Parathyroid adenoma (tissue), 2 donors: ENCODE data around the gene EXOC4.

Source experiments
- H2AFZ ChIP-seq: fragments of 300-600 bp; sonication (generic); one replicate; pipeline ENCODE4 v1.7.0; 2017; ENCODE audit warnings: antibody characterized with exemption, mild to moderate bottlenecking
- H3K27ac ChIP-seq: fragments of 300-600 bp; sonication (generic); one replicate; pipeline ENCODE4 v1.7.0; 2017
- H3K27me3 ChIP-seq: fragments of 300-600 bp; sonication (generic); one replicate; pipeline ENCODE4 v1.7.0; 2017; ENCODE audit warnings: low read length; ENCODE audit not compliant: control insufficient read depth, insufficient read depth
- H3K36me3 ChIP-seq: fragments of 300-600 bp; sonication (generic); one replicate; pipeline ENCODE4 v1.7.0; 2017; ENCODE audit warnings: low read length; ENCODE audit not compliant: control insufficient read depth, insufficient read depth
- H3K4me1 ChIP-seq: fragments of 300-600 bp; sonication (generic); one replicate; pipeline ENCODE4 v1.7.0; 2017; ENCODE audit warnings: control low read depth
- H3K4me2 ChIP-seq: fragments of 300-600 bp; sonication (generic); one replicate; pipeline ENCODE4 v1.7.0; 2017; ENCODE audit warnings: low read length
- H3K4me3 ChIP-seq: fragments of 300-600 bp; sonication (generic); one replicate; pipeline ENCODE4 v1.7.0; 2017; ENCODE audit warnings: low read depth, low read length
- H3K79me2 ChIP-seq: fragments of 300-600 bp; sonication (generic); one replicate; pipeline ENCODE4 v1.7.0; 2017; ENCODE audit warnings: control low read depth
- H3K9ac ChIP-seq: fragments of 300-600 bp; sonication (generic); one replicate; pipeline ENCODE4 v1.7.0; 2017; ENCODE audit warnings: mild to moderate bottlenecking
- H3K9me3 ChIP-seq: fragments of 300-600 bp; sonication (generic); one replicate; pipeline ENCODE4 v1.7.0; 2017; ENCODE audit warnings: low read length; ENCODE audit not compliant: control insufficient read depth
- CTCF ChIP-seq: fragments of 300-600 bp; sonication (generic); IDR thresholded peaks from one replicate; pipeline ENCODE4 v1.7.0; 2017; ENCODE audit warnings: antibody characterized with exemption, mild to moderate bottlenecking
- donor health status: primary hyperparathyroidism.

Gene EXOC4

DNA sequence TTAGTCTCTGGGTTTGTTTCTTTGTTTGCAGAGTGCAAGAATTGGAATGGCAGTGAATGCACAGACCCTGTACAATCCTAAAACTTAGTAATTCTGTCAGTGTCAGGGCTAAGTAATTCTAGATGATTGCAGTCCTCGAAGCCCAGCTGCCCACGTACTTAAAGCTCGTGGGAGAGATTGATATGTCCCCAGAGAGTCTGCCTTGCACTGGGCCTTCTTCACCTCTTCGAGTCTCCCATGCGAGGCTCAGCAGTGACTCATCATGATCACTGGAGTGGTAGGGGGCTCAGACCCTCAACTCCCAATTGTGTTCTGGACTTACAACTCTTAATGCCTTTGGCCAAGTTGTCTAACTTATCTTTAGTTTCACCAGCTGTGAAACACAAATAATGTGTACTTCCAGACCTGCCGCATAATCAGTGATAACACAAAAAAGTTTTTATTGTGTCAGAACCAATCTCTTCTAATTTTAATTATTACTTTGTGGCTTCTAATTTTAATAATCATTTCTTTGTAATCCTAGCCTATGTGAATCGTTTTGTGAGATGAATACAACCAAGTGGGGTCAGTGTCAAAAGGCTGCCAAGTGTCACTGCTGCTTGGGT is 528.7 kb downstream of the EXOC4 start:
- Histone ChIP-seq H3K79me2 (no peaks in the 10 kb centered on the region), H3K9ac (no peak overlapping the region), H3K9me3 (no peaks in the 10 kb centered on the region), H3K36me3 (no peaks in the 10 kb centered on the region), H2AFZ (no peak overlapping the region), H3K4me2 (no peak overlapping the region), H3K27me3 (no peaks in the 10 kb centered on the region), H3K27ac (no peak overlapping the region), H3K4me1 (no peaks in the 10 kb centered on the region), H3K4me3 (no peak overlapping the region)
- TF ChIP-seq CTCF, result no peak

- Histone ChIP-seq H3K4me2 (no peak overlapping the region), H3K9me3 (no peaks in the 10 kb centered on the region), H3K27me3 (no peaks in the 10 kb centered on the region), H3K27ac (no peak overlapping the region), H2AFZ (no peak overlapping the region), H3K4me3 (no peak overlapping the region), H3K4me1 (no peaks in the 10 kb centered on the region), H3K36me3 (no peaks in the 10 kb centered on the region), H3K79me2 (no peaks in the 10 kb centered on the region), H3K9ac (no peak overlapping the region)
- TF ChIP-seq CTCF, result no peak
These were observed 529.6 kb downstream of the EXOC4 start for GRCh38 chr7:133782470-133782869.

- no peak overlapping the region for H3K4me3 ChIP-seq
- no peak overlapping the region for H3K27ac ChIP-seq
- H3K27me3 ChIP-seq, result no peaks in the 10 kb centered on the region
- H3K4me1 ChIP-seq, result no peaks in the 10 kb centered on the region
- no peak overlapping the region for H3K9ac ChIP-seq
- no peaks in the 10 kb centered on the region for H3K79me2 ChIP-seq
- TF ChIP-seq CTCF, result no peak
- no peak overlapping the region for H2AFZ ChIP-seq
- no peaks in the 10 kb centered on the region for H3K9me3 ChIP-seq
- H3K36me3 ChIP-seq, result no peaks in the 10 kb centered on the region
- H3K4me2 ChIP-seq, result no peak overlapping the region
These were observed 530.4 kb downstream of the EXOC4 start for GRCh38 chr7:133783276-133783675.

- Histone ChIP-seq H2AFZ (no peak overlapping the region), H3K4me3 (no peak overlapping the region), H3K27me3 (no peaks in the 10 kb centered on the region), H3K36me3 (no peaks in the 10 kb centered on the region), H3K9me3 (no peaks in the 10 kb centered on the region), H3K79me2 (no peaks in the 10 kb centered on the region), H3K9ac (no peak overlapping the region), H3K4me2 (no peak overlapping the region), H3K4me1 (no peaks in the 10 kb centered on the region), H3K27ac (no peak overlapping the region)
- no peak for TF ChIP-seq CTCF
These were observed 531.7 kb downstream of the EXOC4 start for GRCh38 chr7:133784486-133785001.

DNA sequence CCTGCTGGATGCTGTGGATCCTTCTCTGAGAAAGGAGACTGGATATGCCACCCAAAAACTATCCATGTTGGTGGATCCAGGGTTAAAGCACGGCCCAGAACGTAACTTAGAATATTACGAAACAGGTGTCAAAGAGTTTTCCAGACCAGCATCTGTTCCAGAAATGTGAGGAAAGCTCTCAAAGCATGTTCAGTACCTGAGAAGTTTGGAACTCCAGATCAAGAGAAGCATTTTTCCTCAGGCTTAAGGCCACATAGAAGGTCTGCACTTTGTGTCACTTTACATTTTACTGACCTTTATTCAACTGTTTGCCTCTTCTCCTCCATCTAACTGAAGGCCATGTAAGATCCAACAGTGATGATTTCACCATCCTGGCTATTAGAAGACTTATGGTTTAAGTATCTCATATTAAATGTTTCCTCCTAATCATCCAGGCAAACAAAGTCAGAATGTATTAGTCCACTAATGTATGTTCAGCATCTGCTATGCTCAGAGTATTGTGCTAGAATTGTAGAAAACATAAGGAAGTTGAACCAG is 533.6 kb downstream of the EXOC4 start:
- Histone ChIP-seq H3K27me3 (no peaks in the 10 kb centered on the region), H3K9ac (no peak overlapping the region)

More for the DNA sequence above, 533.6 kb downstream of the EXOC4 start:
- Histone ChIP-seq H2AFZ (no peak overlapping the region), H3K9me3 (no peaks in the 10 kb centered on the region), H3K4me3 (no peak overlapping the region), H3K27ac (no peak overlapping the region), H3K79me2 (no peaks in the 10 kb centered on the region), H3K4me2 (no peak overlapping the region), H3K36me3 (no peaks in the 10 kb centered on the region), H3K4me1 (no peaks in the 10 kb centered on the region)
- TF ChIP-seq CTCF, result no peak
